GM18505 (cell line): Measurements from ENCODE around the gene PTGIR.

Source experiments
- ATAC-seq: cut with Tn5 transposase; IDR thresholded peaks from one replicate; pipeline ENCODE4 v1.9.1; 2021; ENCODE audit not compliant: unreplicated experiment
- POLR2A ChIP-seq: IDR thresholded peaks from 4 replicates; pipeline ENCODE4 v1.6.1; 2011; ENCODE audit warnings: borderline replicate concordance; ENCODE audit not compliant: insufficient read depth, insufficient read length; ENCODE audit errors: extremely low read depth

PTGIR gene

DNA sequence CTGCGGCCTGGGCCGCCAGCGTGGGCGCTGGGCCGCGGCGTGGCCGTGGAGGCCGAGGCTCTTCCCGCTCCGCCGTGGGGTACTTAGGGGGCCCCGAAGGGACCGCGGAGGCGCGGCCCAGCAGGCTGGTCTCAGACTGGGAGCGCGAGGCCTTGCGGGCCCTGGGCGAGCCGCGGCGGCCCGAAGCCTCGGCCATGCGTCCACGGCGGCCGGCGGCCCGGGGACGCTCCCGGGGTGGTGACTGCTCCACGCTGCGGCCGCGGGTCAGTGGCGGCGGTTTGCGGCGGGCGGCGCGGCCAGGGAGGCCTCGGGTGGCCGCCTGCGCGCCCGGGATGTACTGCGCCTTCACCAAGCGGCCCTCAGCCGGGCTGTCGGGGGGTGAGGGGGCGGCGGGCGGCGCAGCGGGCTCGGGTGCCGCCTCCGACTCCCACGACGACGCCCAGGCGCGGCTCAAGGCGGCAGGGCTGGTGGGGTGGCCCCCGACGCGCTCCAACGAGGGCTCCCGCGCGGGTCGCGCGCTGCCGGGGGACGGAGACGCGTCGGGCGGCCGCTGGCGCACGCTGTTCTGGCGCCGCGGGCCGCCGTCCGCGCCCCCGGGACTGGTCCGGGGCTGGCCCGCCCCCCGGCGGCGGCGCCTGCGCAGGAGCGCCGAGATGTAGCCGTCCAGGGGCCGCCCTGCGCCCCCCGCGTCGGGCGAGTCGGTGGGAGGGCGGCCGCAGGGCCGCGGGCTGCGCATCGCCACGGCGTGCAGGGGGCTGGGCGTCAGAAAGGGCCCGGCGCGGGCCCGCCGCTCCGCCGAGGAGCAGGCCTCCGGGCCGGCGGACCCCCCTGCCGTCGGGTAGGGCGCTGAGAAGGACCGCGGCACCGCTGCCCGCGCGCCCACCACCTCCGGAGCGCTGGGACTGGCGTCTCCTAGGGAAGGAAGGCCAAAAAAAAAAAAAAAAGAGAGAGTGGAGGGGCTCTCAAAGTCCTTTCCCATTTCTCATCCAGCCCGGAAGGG lies 24.4 kb upstream of the PTGIR start:
- no peak for ATAC-seq
- no peak for TF ChIP-seq POLR2A

DNA sequence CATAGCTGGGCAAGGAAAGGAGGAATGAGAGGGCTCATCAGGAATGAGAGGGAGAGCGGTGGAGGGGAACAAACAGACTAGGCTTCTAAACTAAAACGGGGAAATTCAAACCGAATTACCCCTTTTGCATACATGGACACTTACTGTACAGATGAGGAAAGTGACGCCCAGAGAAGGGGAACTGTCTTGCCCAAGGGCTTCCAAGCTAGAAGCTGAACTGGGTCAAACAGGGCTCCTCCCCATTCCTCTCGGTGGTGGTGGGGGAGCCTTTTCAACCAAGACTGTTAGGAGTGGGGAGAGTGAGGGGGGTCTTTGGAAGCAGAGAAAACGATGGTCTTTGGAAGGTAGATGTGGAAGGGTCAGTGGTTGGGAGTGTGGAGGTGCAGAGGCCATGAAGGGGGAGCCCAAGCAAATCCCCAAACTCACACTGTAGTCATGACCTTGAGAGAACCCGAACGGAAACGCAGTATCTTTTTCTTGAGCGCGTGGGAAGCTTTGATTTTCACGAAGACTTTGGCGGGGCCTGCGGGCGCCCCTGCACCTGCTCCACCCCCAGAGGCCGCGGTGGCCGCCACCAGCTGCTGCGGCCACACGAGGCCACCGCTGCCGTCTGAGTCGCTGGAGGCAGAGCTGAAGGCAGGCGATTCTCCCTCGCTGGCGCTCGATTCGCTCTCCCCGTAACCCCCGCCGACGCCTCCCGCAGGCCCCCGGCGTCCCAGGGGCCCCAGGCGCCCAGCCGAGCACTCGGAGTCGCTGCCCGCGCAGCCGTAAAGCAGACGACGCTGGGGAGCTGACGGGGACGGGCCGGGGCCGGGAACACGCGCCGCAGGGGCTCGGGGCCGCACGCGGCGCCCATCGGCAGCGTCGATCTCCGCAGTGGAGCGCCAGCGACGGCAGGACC lies 23.4 kb upstream of the PTGIR start:
- ATAC-seq, result no peak
- no peak for TF ChIP-seq POLR2A

DNA sequence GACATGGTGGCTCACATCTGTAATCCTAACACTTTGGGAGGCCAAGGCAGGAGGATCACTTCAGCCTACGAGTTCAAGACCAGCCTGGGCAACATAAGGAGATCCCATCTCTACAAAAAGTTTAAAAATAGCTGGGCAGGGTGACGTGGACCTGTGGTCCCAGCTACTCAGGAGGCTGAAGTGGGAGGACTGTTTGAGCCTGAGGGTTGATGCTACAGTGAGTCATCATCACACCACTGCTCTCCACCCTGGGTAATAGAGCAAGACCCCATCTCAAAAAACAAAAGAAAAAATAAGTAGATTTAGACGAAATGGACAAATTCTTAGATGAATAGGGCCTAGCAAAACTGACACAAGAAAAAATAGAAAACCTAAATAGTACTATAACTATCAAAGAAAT lies 21.5 kb upstream of the PTGIR start:
- ATAC-seq, result no peak
- TF ChIP-seq POLR2A, result no peak

DNA sequence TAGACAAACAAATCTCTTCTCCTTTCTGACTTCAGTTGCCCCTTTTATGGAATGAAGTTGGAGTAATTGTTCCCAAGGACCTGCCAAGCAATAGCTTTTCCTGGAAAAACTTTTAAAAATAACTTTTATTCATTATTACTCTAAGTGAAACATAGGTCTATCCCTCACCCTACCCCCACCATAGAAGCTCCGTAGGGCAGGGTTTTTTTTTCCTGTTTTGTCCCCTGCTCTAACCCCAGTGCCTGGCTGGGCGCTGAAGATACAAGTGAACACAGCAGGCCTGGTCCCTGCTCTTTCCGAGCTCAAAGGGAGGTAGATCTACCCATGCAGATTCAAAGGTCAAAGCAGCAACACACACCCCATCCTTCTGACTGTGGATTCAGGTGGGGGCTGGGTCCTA lies 19.8 kb upstream of the PTGIR start:
- ATAC-seq, result no peak
- TF ChIP-seq POLR2A, result no peak

DNA sequence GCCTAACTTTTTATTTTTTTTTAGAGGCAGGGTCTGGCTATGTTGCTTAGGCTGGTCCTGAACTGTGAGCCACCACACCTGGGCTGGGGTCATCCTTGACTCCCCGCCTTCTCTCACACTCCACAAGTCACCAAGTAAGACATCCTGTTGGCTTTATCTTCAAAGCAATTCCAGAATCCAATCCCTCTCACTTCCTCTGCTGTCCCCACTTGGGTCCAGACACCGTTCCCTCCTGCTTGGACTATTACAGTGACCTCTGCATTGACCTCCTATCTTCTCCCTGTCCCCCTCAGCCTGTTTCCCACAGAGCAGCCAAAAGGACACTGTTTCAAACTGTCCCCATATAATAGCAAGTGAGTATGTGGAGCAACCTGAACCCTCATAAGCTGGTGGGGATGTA lies 15.8 kb upstream of the PTGIR start:
- no peak for ATAC-seq
- no peak for TF ChIP-seq POLR2A

DNA sequence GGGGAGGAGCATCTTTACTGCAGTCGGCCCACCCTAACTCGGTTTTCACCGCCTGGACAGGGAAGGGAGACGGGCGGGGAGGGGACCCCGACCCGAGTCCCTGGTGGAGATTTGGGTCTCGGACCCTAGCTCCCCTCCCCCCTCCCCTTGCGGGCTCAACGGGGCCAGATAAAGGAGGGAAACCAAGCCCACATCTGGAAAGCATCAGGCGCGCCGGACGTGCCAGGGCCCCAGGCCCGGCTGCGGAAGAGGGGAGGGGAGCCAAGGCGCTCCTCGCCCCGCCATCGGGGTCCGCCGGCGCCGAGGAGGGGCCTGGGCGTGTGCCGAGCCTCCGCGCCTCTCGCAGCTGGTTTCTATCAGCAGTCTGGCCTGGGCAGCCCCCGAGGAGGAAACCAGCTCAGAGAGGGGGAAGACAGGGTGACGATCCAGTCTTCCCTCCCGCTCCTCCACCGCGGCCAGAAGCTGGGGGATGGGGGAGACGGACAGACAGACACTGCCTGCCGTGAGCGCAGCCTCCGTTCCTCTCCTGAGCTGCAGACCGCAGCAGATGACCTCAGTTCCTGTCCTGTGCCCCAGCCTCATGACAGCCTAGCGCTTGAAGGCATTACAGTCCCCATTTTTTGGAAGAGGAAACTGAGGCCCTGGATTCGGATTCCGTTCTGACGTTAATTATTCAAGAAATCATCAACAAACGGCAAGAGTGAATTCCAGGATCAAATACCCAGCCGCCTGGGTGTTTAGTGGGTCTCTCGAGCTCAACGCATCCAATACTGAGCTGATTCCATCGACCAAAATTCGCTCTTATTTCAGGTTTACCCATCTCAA lies 14.7 kb upstream of the PTGIR start:
- peak; percentile 6 for ATAC-seq
- TF ChIP-seq POLR2A, result no peak

DNA sequence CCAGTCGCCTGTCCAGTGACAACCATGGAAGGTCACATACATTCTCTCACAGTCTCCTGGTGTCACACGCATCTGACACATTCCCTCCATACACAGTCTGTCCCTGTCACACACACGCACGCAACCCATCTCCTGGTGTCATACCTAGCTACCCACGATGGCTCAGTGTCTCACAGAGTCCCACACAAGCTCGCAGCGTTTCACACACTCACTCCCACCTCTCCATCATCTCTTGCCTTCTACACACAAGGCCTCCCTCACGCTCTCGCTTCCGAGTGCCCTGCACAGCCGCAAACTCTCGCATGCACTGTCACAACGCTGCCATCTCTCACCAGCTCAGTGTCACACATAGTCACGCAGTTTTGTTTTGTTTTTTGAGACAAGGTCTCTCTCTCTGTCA lies 12.3 kb upstream of the PTGIR start:
- TF ChIP-seq POLR2A, result no peak
- no peak for ATAC-seq

DNA sequence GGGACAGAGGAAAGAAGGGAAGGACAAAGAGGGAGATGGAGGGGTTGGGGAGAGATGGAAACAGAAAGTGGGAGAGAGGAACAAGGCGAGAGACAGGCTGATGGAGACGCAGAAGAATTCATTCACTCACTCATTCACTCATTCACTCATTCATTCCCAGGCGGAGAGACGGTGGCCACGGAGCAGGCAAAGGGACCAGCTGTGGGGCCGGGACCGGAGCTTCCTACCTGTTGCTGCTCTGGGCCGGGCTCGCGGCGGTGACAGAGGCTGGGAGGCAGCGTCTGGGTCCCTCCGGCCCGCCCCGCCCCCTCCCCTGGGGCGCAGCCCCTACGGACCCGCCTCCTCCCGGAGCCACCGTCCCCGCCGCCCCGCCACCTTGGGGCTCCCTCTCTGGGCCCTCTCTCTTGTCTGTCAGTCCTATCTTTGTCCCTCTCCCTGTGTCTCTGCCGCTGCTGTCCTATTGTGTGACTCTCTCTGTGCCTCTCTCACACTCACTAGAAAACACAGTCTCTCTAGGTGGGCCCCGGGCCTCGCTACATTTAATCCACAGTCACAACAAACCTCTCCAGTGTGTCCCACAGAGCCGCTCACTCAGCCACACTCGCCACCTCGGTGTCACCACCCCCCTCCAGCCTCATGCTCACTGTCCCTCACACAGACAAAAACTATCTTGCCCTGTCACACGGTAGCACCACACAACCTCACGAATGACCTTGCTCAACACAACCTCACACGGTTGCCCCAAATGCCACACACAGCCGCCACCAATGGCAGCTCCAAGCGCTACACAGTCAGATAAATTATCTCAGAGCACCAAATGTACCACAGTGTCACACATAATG lies 11.3 kb upstream of the PTGIR start, which contains the start of gene GNG8:
Gene GNG8, minus strand, starts transcription at position 283 of the 842 bp plus-strand sequence. CDS start 1,520 bp downstream, outside the sequence.
- TF ChIP-seq POLR2A, result no peak
- ATAC-seq, result no peak

DNA sequence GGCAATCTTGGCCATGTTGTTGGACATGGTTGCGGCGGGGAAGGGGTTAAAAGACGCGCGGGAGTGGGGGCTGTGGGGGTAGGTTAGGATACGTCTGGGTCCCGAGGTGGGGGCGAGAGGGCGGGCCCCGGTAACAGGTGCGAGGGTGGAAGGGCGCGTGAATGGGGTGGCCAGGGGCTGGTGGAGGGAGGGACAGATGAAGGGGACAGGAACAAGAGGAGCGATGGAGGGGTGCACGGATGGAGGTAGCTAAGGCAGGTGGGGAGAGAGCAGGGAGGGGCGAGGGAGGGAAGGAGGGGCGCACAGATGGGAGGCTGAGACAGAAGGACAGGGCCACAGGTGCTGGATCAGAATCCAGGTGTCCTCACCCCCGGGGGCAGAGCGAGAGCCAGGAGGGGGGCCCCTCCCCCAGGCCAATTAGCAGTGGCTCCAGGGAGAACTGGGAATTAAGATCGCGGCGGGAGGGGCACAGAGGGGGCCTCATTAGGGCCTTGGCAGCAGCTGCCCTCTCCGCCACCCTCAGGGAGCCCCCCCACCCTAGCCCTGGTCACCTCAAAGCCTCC lies 9.8 kb upstream of the PTGIR start:
- no peak for ATAC-seq
- no peak for TF ChIP-seq POLR2A

DNA sequence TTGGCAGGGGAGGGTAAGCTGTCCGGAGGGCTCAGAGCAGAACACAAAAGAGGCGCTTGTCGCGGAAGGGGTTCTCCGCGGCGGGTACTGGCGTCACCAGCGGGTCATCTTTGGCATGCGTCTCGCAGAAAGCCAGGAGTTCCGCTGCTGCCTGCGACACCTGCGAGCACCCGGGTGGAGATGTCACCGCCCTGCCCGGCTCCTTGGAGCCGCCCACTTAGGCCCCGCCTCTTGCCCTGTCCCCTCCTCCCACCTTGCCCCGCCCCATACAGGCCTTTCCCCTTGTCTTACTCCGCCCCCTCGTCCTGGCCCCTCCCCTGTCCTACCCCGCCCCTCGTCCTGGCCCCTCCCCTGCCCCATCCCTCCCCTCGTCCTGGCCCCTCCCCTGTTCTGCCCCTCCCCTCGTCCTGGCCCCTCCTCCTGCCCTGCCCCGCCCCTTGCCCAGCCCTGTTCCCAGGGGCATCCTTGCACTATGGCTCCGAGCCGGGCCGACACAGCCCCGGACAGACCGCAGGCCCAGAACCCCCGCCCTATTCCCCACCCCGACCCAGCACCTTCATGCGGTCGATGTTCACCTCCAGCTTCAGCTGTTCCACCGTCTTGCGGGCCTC lies 9.3 kb upstream of the PTGIR start:
- no peak for ATAC-seq

DNA sequence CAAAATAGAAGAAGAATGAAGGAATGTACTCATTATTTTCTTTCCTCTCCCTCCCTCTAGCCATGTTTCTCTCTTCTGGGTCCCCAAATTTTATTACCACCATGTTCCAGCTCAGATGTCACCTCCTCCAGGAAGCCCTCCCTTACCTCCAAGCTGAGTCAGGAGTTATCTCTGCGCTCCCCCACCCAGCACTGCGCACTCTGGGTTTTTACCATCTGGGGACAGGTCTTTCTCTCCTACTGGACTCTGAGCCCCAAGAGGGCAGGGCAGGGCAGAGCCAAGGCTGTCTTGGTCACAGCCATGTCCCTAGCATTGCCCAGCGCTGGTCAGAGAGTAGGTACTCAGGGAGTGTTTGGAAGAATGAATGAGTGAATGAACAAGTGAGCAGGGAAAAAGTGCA lies 8.2 kb upstream of the PTGIR start:
- TF ChIP-seq POLR2A, result no peak
- ATAC-seq, result no peak

More for the DNA sequence above, 9.3 kb upstream of the PTGIR start:
- TF ChIP-seq POLR2A, result no peak

DNA sequence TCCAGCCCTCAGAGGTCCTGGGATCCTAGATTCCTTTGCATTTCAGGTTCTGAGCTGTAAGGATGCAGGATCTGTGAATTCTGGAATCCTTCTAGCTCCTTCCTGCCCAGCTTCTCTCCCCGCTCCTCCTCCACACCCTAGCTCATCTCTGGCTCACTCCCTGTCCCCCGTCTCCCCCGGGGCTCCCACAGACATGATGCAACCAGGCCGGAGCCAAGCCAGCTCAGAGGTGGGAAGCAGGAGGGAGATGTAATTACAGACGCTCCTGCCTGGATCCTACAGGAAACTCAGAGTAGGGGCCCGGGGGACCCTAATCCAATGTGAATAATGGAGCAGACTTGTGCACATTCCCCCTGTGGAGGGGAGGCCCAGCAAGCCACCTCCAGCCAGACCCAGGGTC lies 6.6 kb upstream of the PTGIR start:
- ATAC-seq, result no peak
- TF ChIP-seq POLR2A, result no peak
